Stimulated activated CD4-positive, alpha-beta T cell treated with anti-CD3 and anti-CD28 coated beads, Interleukin-4, amount 100 ng/mL, for 4 hours (primary cell): ENCODE data around the gene EHMT1.

Experiments
- DNase-seq, 2 experiments: peaks; one replicate each; pipeline ENCODE4 v3.0.0-alpha.2; 2020

EHMT1 gene

DNA sequence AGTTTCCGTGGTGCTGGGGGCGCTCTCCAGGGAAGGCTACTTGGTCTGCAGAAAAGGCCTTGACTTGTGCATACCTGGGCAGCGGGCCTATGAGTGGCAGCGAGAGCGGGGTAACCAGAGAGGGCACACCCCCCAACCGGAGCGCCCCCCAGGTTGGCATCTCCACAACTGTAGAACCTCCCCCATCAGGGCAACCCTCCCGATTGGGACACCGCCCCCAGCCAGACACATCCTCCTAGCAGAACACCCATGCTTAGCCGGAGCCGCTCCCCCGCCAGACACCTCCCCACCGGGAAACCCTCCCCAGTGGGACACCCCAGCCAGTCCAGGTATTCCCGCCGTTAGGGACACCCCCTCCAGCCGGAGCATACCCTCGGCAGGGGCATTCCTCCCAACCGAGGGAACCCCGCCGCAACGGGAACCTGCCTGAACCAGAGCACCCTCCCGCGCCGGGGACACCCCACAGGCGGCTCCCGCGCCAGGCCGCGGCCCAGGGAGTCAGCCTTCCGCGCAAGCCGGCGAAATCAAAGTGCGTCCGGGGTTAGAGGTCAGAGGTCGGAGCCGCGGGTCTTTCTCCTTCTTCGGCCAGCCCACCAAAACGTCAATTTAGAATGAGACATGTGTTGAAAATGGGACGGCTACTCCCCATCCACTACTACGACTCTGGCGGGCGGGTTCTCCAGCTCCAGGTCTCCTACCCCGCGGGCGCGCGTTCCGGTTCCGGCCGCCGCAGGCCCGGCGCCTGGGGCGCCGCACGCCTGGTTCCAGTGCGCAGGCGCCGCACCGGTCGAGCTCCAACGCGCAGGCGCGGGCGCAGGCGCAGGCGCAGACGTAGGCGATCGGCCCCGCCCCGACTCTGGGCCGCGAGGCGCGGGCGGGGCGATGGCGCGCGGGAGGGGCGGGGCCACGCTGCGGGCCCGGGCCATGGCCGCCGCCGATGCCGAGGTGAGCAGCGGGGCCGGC lies at the start of gene EHMT1:
Gene EHMT1 (plus strand): TSS at position 901 of the 963 bp plus-strand sequence. CDS start 24 bp downstream, at position 925.
- DNase-seq: peak; percentile 86 to 91

DNA sequence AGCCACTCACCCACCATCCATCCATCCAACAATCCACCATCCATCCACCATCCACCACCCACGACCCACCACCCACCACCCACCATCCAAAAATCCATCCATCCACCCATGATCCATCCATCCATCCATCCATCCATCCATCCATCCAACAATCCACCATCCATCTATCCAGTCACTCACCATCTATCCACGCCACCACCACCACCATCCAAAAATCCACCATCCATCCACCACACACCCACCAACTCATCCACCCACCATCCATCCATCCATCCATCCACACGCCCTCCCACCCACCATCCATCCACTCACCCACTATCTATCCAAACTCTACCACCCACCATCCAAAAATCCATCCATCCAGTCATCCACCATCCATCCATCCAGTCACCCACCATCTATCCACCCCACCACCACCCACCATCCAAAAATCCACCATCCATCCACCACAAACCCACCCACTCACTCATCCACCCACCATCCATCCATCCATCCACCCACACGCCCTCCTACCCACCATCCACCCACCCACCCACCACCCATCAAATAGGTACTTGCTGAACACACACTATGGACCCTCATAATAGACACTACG lies 49.1 kb upstream of the EHMT1 start:
- no peak for DNase-seq

DNA sequence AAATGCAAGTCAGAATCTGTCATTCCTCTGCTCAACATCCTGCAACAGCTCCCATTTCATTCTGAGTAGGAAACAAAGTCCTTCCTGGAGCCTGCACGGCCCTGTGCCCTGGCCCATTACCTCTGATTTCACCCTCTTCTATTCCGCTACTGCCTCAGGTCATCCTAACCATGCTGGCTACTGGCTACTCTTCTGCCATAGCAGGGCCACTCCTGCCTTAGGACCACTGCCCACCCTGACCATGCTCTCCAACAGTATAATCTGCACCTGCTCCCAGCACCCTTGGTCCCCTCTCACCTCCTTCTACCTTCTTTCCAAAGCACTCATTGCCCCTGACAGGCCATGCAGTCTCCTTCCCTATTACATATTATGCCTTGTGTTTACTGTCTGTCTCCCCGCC lies 48.2 kb upstream of the EHMT1 start:
- DNase-seq: no peak

DNA sequence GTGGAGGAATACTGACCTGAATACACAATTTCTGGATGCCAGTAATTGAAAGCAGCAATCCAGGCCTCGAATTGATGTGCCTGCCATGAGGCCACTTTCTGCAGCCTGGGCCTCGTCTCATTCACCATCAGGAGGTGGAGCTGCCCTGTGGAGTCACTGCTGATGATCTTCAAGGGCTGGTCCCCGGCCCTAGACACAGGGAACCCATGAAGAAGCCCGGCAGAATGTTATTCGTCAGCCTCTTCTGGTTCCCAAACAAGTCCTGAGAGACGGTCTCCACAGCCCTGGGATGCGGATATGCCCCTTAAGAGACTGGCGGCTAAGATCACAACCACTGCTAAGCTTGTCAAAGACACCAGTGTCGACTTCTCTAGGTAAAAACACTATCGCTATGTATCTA lies 44.6 kb upstream of the EHMT1 start:
- no peak for DNase-seq

DNA sequence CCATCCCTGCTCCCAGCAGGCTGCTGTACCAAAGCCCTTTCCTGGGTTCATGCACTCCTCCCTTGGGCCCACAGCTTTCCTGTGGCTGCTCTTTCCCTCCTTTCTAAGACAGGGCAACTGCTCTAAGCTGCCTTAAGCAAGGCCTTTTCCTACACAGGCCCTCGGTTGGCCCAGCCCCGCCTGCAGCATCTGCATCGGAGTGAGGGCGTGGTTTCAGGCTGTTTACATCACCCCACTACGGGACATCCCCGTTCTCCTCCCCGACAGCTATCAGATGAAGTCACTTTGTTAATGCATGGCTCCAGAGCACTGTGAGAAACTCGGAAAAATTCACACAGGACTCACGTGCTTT lies 43.5 kb upstream of the EHMT1 start:
- DNase-seq: no peak

DNA sequence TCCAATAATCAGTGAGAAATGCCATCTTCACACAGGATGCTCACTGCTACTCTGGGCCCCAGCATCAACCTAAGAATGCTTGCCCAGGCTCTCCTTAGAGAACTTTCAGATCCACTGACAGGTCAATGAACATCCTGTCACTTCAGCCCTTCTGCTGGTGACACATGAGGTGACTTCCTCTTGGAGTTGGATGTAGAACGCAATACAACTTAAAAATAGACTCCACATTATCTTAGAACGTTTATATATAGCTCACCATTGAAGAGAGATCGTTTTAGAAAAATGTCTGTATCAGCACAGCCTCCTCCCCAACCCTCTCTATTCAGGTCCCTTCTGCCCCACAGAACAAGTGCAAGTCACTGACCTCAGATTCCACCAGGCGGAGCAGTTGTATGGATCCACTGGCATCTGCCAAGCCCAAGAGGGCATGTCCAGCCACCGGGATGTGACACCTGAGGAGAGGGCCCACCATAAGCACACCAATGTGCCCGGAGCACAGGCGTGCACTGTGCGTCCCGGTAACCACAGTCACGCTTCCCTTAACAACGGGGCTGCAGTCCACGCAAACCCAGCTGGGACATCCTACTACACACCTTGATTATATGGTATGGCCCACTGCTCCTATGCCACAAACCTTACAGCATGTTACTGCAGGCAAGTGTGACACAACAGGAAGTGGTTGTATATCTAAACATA lies 42.9 kb upstream of the EHMT1 start:
- no peak for DNase-seq

DNA sequence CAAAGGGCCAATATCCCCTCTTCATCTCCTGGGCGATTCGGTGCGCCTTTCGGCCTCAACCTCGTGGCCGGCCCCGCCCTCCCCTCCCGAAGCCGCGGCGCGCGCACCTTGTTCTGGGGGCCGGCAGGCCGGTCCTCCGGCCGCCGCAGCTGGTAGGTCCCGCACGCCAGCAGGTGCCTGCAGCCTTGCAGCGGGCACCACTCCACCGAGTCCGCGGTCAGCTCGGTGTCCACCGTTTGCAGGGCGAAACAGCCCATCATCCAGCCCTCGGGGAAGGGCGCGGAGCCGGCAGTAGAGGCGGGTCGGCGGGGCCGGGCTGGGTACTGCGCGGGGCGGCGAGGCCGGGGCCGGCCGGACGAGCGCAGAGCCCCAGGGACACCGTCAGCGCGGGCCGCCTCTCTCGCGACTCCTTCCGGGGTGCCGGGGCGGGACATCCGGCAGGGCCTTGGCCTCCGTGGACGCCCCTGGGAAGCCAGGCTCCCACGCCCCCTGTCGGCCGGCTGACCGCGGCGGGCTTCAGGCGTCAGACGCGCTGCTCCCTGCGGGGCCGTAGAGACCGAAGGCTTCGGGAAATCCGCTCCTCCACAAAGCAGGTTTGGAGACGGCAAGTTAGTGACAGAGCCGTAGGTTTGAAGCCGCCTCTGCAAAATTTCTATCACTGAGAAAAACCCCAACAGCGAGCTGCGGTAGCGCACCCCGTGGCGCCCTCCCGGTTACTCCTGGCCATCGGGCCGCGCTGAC lies 40.1 kb upstream of the EHMT1 start, which contains the start of gene DPH7:
Gene DPH7 (minus strand): TSS at position 408 of the 741 bp plus-strand sequence. CDS start 148 bp downstream, at position 260.
- peak; percentile 90 to 98 for DNase-seq

DNA sequence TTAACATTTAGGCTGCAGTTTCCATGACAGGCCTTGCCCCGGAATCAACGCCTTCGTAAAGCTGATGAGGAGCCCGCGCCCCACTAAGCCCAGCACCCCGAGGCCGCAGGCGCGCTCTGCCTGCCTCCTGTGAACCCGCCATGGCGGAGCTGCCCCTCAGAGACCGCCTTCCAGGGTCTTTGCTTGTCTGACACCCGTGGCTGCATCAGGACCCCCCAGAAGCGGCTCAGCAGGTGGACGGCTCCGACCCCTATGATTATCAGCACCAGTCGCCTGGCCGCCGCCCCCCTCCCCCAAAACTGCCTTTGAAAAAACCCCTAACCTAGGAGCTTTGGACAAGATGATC lies 39.6 kb upstream of the EHMT1 start:
- DNase-seq: no peak

DNA sequence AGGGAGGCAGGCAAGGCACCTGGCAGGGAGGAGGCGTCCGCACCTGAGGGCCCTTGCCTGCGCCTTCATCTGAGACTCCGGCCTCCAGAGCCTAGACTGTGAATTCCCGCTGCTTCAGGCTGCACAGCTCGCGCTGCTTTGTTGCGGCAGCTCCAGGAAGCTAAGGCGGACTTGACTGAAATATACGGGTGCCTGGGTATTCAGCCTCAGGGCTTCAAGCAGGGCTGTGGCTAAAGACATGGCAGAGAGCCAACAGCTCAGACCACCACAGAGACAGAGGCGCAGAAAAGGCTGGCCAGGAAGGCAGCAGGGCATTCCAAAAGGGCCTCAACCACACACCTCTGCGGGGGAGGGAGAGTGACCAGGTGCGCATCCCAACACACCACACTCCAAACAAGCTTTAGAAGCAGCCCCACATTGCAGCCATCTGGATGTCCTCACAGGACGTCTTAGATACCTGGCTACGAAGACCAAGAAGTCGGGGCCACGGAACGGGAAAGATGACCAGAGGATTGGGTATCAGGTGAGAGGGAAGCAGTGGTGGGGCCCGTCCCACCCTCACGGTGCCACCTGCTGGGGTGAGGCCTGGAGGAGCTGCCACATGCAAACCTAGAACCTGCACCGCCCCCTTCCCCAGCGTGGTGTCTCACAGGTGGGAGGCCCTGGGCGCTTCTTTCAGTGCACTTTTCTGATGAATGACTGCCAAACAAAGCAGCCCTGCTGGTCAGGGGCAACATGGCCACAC lies 38.4 kb upstream of the EHMT1 start:
- DNase-seq: no peak

DNA sequence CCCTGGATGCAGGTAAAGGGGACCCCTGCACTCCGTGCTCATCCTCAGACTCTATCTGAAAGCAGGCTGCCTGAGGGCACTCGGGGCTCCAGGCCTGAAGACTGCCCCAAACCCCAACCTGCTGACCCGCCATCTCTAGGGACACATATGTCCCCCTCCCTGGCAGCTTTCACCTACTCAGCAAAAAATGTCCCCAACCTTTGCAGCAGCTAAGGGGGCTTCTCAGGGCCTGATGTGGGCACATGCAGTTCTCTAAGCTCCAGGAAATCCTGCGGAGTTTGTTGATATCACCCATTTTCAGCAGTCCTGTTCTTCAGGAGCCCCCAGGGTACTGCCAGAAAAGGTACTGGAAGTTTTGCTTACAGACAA lies 37.9 kb upstream of the EHMT1 start:
- DNase-seq: no peak

DNA sequence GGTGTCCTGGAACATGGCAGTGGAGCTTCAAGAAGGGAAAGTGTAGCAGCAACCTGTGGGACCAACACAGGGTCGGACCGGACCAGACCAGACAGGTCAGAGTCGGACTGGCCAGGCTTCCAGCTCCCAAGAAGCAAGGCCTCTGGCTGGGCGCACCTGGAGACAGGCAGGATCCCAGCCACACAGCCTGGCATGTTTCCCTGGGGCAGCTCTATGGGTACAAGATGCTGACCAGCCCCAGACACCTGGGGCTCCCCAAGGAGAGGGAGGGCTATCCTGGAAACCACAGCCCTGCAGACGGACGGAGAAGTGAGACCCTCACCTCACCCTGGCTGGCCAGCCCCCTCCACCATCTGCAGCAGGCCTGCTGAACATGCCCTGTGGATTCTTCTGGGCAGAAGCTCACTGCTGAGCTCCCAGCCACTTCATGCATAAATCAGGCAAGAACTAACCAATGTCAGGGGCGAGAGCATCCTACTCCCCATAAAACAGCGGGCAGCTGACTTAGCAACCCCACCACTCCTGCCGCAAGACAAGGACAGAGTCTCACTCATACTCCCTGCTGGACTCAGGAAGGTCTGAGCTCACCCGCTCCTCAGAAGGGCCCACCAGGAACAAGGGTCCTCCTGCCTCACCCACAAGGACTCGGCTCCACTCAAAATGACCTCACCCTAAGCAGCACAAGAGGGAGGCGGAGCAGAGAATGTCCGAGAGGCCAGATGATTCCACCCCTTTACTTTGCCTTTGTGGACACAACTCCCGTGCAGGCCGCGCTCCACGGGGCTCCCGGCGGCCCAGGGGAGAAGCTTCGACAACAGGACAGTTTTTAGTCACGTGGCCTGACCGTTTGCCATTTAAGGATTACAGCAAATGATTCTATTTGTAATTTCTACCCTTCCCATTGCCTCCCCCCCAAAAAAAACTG lies 37.2 kb upstream of the EHMT1 start:
- DNase-seq: no peak

DNA sequence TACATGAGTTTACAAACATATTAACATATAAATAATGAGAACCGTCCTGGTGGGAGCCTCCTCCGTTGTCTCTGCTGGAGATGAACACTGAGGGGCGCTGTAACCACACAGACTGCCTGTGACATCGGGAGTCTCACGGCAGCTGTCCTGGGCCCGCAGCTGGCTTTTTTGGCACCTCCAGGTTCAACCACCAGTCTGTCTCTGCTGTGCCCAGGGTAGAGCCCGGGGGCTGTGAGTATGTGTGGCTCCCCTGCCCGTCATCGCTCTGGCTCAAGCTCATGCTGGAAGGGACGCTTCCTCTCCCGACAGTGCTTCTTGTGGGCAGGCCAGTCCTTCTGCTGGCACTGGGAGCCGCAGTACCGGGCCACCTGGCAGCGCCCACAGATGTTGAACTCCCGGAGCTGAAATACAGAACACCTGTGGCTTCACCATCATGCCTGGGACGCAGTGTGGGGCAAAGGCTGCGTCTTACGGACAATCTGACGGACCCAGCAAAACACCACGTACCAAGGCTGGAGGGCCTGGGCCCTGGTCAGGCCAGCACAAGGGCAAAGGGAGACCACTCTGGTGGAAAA lies 36.4 kb upstream of the EHMT1 start:
- no peak for DNase-seq

DNA sequence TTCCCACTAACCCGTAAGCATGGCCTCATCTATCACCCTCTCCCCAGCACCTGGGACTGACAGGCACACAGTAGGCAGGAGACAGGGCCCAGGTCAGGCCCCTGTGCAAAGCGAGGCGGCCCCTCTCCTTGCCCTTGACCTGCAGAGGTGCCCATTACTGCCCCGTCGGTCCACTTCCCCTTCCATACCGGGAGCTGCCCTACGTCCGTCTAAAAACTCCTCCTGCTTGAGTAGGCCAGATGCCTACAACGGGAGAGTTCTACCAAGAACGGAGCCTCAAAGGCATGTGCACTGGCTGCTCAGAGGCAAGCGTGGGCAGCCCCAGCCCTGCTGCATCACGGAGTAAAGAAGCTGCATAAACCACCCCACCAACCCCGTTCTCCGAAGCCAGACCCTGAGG lies 35.5 kb upstream of the EHMT1 start:
- DNase-seq: no peak

DNA sequence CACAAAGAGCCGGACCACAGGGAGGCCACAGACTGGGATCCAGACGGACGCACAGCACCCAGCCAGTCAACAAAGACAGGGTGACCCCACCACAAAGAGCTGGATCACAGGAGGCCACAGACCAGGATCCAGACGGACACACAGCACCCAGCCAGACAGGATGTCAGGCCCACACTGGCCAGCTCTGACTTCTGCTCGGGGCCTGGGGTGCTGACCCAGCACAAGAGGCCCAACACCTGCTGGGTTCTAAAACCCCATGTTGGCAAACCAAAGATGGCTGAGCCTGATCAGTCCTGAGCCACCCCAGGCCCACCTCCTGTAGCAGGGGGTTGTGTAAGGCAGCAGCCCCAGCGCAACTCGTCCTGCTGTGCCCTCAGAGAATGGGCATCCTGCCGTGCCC lies 34.8 kb upstream of the EHMT1 start:
- no peak for DNase-seq

DNA sequence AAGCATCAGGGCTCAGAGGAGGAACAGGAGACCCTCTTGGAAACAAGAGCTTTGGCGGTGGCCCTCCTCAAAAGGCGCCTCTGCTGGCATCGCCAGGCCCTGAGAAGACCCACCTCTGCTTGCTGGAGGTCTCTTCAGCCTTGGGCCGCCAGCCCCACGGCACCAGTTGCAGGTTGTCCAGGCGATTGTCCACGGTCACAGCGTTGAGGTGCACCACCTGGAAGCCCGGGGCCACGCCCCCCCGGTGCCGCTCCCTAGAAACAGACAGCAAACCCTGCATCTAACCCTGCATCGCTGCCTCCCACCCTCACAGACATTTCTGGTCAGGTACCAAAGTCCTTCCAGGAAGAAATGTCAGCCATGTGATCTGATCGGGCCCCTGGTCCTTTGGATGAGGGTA lies 32.0 kb upstream of the EHMT1 start:
- DNase-seq: no peak

DNA sequence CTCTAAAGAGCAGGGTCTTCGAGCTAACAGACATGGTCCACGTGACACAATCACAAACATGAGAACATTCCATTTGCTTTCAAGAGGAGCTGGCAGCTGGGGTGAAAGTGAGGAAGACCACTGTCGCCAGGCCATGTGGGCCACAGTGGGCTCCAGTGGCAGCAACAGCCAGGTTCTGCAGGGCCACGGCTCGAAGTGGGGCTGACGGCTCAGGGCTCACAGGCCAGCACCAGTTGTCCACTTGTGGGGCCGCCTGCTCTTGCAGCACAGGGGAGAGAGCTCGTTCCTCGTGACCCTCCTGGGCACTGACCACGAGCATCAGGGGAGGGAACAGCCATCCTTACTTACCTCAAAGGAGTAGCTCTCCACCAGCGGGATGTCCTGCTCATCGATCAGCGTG lies 30.5 kb upstream of the EHMT1 start:
- DNase-seq: no peak

DNA sequence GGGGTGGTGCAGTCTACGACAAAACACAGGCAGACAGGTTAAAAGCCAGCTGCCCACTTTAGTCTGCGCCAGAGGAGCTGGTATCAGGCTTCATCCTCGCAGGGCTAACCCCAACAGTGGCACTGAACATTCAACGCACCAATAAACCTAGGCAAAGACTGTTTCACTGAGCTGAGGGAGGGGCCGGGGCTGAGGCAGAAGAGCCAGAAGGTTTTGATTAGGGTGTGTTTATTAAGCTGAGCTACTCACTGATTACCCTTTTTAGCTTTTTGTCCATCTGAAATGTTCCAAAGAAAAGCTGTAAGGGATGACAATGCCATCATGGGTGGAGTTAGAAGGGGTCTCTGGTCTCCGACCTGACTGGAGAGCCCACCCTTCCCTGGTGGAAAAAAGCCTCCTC lies 29.9 kb upstream of the EHMT1 start:
- no peak for DNase-seq

DNA sequence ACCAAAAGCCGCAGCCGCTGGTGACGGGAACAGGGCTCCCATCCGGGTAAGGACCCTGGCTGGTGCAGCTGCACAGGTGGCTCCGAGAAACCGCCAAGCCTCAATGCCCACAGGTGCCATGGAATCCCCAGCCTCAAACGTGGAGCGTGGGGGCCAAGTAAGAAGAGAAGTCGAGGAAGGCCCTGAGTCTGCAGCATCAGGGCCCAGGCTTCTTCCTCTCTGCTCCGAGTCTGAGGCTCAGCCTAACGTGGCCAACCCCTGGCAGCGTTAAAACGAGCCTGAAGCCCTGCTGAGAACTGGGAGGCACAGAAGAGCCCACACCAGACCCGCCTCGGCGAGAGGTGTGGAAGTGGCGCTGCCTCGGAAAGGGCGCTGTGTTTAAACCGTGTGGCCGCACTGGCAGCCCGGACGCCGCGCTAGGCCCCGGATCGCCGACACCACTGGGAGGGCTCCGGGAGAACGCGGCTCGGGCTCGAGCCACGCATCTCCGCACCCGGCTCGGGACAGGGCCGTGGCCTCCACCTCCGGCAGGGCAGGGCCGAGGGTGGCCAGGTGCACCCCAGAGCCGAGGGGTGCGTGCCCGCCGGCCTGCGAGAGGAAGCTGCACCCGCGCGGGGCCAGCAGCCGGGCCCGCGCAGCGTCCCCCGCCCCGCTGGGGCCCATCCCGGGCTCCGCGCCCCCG lies 29.2 kb upstream of the EHMT1 start:
- no peak for DNase-seq

DNA sequence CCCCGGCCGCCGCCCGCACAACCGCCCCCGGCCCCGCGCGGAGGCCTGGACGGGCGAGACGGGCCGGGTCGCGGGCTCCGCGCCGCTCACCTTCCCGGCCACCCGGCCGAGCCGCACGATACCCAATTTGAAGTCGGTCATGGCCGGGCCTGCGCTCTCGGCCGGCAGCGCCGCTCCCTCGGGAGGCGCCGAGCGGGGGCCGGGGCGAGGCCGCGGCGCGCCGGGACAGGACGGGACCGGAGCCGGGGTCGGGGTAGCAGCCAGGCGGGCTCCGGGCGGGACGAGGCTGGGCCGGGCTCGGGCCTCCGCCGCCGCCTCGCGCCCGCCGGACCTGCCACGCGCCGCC lies 28.7 kb upstream of the EHMT1 start:
- DNase-seq: no peak
